WERI-Rb-1 (cell line): Measurements from ENCODE around the gene UBL3.

Source experiments
- DNase-seq: peaks from one replicate; pipeline ENCODE4 v3.0.0-alpha.2; 2020
- H3K27ac ChIP-seq: fragments of 250-450 bp; sonication (Bioruptor Pico); 2 replicates; pipeline ENCODE4 v1.5.1; 2020; ENCODE audit warnings: mild to moderate bottlenecking, moderate library complexity
- H3K27me3 ChIP-seq: fragments of 250-450 bp; sonication (Bioruptor Pico); 2 replicates; pipeline ENCODE4 v1.5.1; 2021; ENCODE audit warnings: mild to moderate bottlenecking, low read depth, moderate library complexity; ENCODE audit not compliant: insufficient read depth, severe bottlenecking
- H3K36me3 ChIP-seq: fragments of 250-450 bp; sonication (Bioruptor Pico); 2 replicates; pipeline ENCODE4 v1.5.1; 2020; ENCODE audit warnings: mild to moderate bottlenecking, moderate library complexity
- H3K4me3 ChIP-seq: 2 replicates; pipeline ENCODE4 v1.5.1; 2011; ENCODE audit warnings: low read depth, mild to moderate bottlenecking, control low read depth, low read length
- H3K9me3 ChIP-seq: fragments of 250-450 bp; sonication (Bioruptor Pico); 2 replicates; pipeline ENCODE4 v1.5.1; 2021; ENCODE audit warnings: mild to moderate bottlenecking, moderate library complexity; ENCODE audit not compliant: severe bottlenecking
- CTCF ChIP-seq: IDR thresholded peaks from 2 replicates; pipeline ENCODE4 v1.5.1; 2011; ENCODE audit warnings: low read depth, mild to moderate bottlenecking, control low read depth, inconsistent platforms, low read length

The UBL3 gene

GRCh38 chr13:29850213-29850898 is at the start of gene UBL3:
TSS of gene UBL3 (minus strand) at chr13:29850617. CDS start at chr13:29849538, 1,079 bp downstream.
- peak; percentile 92 for DNase-seq
- TF ChIP-seq CTCF: no peak
- Histone ChIP-seq H3K27ac (peak within 1 kb of the TSS; percentile 92), H3K36me3 (no peaks in the 10 kb centered on the region), H3K9me3 (no peaks in the 10 kb centered on the region), H3K4me3 (peak within 1 kb of the TSS; percentile 76), H3K27me3 (no peaks in the 10 kb centered on the region)

- H3K36me3 ChIP-seq: no peaks in the 10 kb centered on the region
- no peak overlapping the region for H3K27ac ChIP-seq
- H3K4me3 ChIP-seq: no peak overlapping the region
- TF ChIP-seq CTCF: no peak
- H3K9me3 ChIP-seq: no peaks in the 10 kb centered on the region
- no peak for DNase-seq
- H3K27me3 ChIP-seq: no peaks in the 10 kb centered on the region
Observed at GRCh38 chr13:29897102-29897501, 46.7 kb upstream of the UBL3 start.

GRCh38 chr13:29893438-29893837 is 43.0 kb upstream of the UBL3 start:
- Histone ChIP-seq H3K9me3 (no peaks in the 10 kb centered on the region), H3K27ac (no peak overlapping the region), H3K4me3 (no peak overlapping the region), H3K27me3 (no peaks in the 10 kb centered on the region), H3K36me3 (no peaks in the 10 kb centered on the region)
- no peak for TF ChIP-seq CTCF
- DNase-seq: no peak

GRCh38 chr13:29892151-29892550 is 41.7 kb upstream of the UBL3 start:
- Histone ChIP-seq H3K9me3 (no peaks in the 10 kb centered on the region), H3K36me3 (no peaks in the 10 kb centered on the region), H3K4me3 (no peak overlapping the region), H3K27me3 (no peaks in the 10 kb centered on the region), H3K27ac (no peak overlapping the region)
- TF ChIP-seq CTCF: no peak
- no peak for DNase-seq

- Histone ChIP-seq H3K27ac (no peak overlapping the region), H3K36me3 (no peaks in the 10 kb centered on the region), H3K9me3 (no peaks in the 10 kb centered on the region), H3K27me3 (no peaks in the 10 kb centered on the region), H3K4me3 (no peak overlapping the region)
- no peak for TF ChIP-seq CTCF
- DNase-seq: no peak
Observed at GRCh38 chr13:29889111-29889510, 38.7 kb upstream of the UBL3 start.

GRCh38 chr13:29888306-29888705 is 37.9 kb upstream of the UBL3 start:
- H3K9me3 ChIP-seq: no peaks in the 10 kb centered on the region
- no peak overlapping the region for H3K4me3 ChIP-seq
- DNase-seq: no peak
- H3K36me3 ChIP-seq: no peaks in the 10 kb centered on the region
- TF ChIP-seq CTCF: no peak
- no peaks in the 10 kb centered on the region for H3K27me3 ChIP-seq
- no peak overlapping the region for H3K27ac ChIP-seq
